Coronary artery (tissue), 2 donors: ENCODE data around the gene ILK.

Experiments
- DNase-seq: peaks from one replicate; pipeline ENCODE4 v3.0.0-alpha.2; 2017; ENCODE audit warnings: low spot score
- H3K27ac ChIP-seq, 2 donors: fragments of 200-600 bp; sonication (generic); one replicate each; pipeline ENCODE4 v1.5.1; 2016 to 2019
- H3K4me3 ChIP-seq: fragments of 200-600 bp; sonication (generic); 2 replicates; pipeline ENCODE4 v1.5.1; 2016; ENCODE audit warnings: mild to moderate bottlenecking, moderate library complexity
- TF ChIP-seq, protein P1 (sequence below): fragments of 200-600 bp; sonication (generic); IDR thresholded peaks from one replicate; pipeline ENCODE4 v1.5.1; 2019; ENCODE audit warnings: antibody characterized with exemption

Gene ILK

DNA sequence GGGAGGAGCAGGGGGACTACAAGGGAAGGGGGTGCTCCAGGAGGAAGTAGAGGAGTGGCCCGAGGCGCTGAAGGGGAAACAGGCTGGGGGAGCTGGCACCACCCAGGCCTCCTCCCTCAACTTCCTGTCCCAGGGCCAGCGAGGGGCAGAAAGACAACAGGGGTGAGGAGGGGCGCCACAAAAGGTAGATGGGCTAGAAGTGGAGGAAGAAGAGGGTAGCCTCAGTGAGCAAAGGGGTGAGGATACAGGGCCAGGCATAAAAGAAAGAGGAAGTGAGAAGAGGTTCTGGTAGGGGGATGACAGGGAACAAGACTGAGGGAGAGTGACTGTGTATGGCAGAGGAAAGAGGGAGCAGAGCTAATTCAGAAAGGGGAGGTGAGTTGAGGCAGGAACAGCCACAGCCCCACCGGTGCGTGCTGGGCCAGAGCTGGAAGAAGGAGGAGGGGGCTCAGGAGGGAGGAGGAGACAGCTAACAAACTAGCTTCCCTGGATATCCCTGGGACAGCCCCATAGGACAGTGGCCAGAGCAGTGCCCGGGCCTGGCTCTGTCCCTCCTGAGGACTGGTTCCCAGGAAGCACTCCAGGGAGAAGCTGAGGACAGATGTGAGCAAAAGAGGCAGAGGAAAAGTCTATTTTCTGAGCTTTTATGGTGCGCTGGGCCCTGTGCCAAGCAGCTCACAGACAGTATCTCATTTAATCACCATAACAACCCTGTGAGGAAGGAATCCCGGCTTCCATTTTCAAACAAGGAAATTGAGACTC is 43.5 kb downstream of the ILK start:
- DNase-seq, result peak; percentile 68
- TF ChIP-seq, protein P1, sequence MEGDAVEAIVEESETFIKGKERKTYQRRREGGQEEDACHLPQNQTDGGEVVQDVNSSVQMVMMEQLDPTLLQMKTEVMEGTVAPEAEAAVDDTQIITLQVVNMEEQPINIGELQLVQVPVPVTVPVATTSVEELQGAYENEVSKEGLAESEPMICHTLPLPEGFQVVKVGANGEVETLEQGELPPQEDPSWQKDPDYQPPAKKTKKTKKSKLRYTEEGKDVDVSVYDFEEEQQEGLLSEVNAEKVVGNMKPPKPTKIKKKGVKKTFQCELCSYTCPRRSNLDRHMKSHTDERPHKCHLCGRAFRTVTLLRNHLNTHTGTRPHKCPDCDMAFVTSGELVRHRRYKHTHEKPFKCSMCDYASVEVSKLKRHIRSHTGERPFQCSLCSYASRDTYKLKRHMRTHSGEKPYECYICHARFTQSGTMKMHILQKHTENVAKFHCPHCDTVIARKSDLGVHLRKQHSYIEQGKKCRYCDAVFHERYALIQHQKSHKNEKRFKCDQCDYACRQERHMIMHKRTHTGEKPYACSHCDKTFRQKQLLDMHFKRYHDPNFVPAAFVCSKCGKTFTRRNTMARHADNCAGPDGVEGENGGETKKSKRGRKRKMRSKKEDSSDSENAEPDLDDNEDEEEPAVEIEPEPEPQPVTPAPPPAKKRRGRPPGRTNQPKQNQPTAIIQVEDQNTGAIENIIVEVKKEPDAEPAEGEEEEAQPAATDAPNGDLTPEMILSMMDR, result no peak
- peak overlapping the region; percentile 41 to 86 for H3K27ac ChIP-seq
- H3K4me3 ChIP-seq, result peak overlapping the region; percentile 42

DNA sequence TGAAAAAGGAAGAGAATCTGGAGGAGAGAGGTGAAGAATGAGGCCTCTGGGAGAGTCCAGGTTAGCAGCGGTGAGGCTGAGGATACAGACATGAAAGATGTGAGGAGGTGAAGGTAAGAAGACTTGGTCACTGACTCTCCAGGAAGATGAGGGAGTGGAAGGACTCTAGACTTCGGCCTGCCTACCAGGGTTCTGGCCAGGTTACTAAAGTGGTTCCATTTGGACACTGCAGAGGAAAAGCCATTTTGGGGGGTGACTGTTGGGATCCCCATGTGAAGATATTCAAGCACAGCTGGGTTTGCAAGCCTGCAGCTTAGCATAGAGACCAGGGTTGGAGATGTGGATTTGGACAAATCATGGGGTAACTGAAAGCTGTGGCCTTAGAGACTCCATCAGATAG is 44.3 kb downstream of the ILK start:
- no peak for DNase-seq
- H3K4me3 ChIP-seq, result no peak overlapping the region
- TF ChIP-seq, protein P1, result no peak
- peak overlapping the region; percentile 41 to 86 for H3K27ac ChIP-seq

DNA sequence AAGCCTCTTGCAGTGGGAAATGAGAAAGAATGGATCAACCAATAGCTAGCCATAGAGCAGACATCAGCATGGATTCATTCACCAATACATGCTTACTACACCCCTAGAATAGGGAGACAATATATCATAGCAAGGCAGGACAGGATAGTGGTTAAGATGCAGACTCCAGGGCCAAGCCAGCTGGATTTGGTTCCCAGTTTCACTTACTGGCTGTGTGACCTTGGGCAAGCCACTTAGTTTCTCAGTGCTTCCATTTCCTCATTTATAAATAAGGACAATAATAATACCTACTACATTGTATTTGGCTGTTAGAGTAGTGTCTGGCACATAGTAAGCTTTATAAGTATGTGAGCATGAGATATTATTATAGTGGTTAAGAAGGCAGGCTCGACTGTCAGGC is 44.9 kb downstream of the ILK start:
- TF ChIP-seq, protein P1, result no peak
- Histone ChIP-seq H3K27ac (peak overlapping the region in 1 of 2 donors; percentile 86), H3K4me3 (no peak overlapping the region)
- no peak for DNase-seq

DNA sequence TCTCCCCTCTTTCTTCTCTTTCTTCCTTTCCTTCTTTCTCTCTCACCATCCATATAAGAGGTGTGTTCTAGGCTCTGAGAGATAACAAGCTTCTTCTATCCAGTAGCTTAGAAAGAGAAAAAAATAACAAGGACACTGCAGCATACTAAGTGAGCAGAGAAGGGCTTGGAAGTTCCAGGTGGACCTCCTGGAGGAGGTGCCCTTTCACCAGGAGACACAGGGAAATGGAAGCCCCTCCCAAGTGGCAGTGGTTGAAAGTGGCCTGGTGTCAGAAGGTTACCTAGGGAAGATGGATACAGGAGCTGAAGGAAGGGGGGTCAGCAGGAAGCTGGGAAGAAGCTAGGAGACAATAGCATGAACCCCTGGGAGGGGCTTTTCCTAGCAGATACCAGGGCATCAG is 46.5 kb downstream of the ILK start:
- Histone ChIP-seq H3K4me3 (no peak overlapping the region), H3K27ac (no peak overlapping the region)
- TF ChIP-seq, protein P1, result no peak
- no peak for DNase-seq

DNA sequence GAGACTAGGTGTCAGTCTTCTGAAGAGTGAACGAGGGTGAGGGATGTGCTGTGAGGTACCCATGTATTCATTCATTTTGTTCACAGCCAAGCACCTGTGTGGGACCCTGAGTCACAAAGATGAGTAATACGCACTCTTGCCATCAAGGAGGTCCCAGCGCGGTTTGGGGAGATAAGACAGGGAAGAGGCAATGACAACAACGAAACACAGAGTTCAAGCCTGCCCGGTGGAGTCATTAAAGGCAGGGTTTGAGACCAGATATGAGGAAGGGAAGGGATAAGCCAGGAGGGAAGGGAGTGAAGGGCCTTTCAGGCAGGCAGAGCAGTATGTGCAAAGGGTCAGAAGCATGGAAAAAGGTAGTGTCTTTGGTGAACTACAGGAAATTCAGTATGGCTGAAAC is 47.4 kb downstream of the ILK start:
- H3K27ac ChIP-seq, result no peak overlapping the region
- TF ChIP-seq, protein P1, result no peak

DNA sequence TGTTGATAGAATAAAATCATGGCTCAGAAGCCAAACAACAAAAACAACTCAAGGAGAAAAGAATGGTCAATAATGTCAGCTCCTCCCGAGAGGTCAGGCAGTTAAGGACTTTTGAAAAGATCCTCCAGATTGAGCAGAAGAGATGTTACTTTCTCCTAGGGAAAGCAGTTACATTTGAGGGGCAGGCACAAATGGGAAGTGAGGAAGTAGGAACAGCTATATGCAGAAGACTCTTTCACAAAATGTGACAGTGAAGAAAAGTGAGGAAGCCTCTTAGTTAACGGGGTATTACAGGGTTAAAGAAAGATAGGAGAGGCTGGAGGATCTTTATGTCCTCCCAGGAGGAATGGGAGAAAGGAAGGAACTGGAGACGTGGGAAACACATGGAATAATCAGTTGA is 48.6 kb downstream of the ILK start:
- TF ChIP-seq, protein P1, result no peak
- no peak overlapping the region for H3K4me3 ChIP-seq
- no peak for DNase-seq
- H3K27ac ChIP-seq, result no peak overlapping the region

More for the DNA sequence above, 47.4 kb downstream of the ILK start:
- H3K4me3 ChIP-seq, result no peak overlapping the region
- no peak for DNase-seq

DNA sequence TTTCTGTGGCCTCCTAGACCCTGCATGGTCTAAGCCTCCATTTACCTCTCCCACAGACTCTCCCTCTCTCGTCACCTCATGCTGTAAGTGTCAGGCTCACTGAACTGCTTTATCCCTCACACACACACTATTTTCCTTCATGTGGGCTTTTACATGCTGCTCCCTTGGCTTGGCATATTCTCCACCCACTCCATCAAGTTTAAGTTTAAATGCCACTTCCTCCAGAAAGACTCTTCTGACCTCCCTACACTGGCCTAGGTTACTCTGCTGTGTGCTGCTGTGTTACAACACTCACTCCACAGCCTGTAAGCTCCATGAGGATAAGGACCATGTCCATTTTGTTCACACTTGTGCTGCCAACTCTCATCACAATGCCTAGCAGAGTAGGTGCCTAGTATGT is 49.5 kb downstream of the ILK start:
- TF ChIP-seq, protein P1, result no peak
- H3K27ac ChIP-seq, result no peak overlapping the region
- H3K4me3 ChIP-seq, result no peak overlapping the region
- DNase-seq, result no peak
